GM18873 (cell line): ENCODE data around the gene ISG20.

Experiments
- ATAC-seq: cut with Tn5 transposase; IDR thresholded peaks from one replicate; pipeline ENCODE4 v1.9.1; 2021; ENCODE audit warnings: mild to moderate bottlenecking, moderate library complexity, moderate number of reproducible peaks; ENCODE audit not compliant: unreplicated experiment, low FRiP score

ISG20 gene

DNA sequence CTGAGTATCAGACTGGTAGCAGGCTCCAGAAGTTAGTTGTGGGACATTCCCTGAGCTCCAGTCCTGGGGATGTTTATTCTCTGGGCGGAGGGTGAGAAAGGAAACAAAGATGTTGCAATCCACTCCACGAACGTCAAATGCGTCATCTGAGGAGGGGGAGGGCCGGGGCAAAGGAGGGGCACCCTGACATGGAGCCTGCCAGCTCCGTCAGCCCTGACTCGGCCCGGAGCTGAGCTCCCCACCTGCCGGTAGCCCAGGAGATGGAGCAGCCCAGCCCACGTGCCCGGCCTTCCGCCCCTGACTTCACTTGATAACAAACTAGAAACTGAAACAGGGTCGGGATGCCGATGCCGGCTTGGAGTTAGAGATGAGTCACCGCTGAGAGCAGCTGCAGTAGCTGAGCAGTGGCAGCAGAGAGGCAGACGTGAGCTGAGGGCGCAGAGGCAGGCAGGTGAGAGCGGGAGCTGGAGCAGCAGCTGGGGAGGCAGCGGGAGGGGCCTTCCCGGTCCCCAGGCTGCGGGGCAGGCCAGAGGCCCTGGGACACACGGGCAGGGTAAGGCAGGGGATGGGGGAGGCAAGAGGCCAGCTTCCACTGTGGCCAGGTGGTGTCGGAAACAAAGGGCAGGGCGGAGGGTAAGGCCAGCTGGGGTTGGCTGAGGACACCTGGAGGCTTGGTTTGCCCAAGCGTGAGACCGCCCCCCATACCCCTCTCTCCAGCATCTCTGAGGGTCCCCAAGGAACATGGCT lies at the start of gene ISG20:
ISG20 (plus strand) TSS at position 391 of the 747 bp plus-strand sequence; CDS start at position 742, 351 bp downstream.
- peak; percentile 73 for ATAC-seq

DNA sequence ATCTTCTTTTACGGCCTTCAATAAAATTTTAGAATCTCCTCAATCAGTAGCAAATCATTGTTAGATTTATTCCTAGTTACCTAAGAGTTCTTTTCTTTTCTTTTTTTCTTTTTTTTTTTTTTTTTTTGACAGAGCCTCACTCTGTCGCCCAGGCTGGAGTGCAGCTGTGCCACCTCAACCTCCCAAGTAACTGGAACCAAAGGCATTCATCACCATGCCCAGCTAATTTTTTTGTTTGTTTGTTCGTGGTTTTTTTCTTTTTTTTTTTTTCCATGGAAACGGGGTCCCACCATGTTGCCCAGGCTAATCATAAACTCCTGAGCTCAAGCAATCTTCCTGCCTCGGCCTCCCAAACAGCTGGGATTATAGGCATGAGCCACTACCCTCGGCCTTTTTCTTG lies 48.1 kb upstream of the ISG20 start:
- no peak for ATAC-seq

DNA sequence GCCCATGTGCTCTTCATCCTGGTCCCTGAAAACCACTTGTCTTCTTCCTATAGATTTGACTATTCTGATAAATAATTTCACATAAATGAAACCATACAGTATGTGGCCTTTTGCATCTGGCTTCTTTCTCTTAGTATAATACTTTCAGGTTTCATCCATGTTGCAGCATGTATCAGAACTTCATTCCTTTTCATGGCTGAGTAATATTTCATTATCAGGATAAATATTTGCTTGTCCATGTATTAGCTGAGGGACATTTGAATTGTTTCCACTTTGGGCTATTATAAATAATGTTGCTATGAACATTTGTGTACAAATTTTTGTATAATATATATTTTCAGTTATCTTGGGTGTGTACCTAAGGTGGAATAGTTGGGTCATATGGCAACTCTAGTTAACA lies 47.4 kb upstream of the ISG20 start:
- ATAC-seq = no peak

GRCh38 chr15:88603885-88604284 lies 34.9 kb upstream of the ISG20 start:
- no peak for ATAC-seq

DNA sequence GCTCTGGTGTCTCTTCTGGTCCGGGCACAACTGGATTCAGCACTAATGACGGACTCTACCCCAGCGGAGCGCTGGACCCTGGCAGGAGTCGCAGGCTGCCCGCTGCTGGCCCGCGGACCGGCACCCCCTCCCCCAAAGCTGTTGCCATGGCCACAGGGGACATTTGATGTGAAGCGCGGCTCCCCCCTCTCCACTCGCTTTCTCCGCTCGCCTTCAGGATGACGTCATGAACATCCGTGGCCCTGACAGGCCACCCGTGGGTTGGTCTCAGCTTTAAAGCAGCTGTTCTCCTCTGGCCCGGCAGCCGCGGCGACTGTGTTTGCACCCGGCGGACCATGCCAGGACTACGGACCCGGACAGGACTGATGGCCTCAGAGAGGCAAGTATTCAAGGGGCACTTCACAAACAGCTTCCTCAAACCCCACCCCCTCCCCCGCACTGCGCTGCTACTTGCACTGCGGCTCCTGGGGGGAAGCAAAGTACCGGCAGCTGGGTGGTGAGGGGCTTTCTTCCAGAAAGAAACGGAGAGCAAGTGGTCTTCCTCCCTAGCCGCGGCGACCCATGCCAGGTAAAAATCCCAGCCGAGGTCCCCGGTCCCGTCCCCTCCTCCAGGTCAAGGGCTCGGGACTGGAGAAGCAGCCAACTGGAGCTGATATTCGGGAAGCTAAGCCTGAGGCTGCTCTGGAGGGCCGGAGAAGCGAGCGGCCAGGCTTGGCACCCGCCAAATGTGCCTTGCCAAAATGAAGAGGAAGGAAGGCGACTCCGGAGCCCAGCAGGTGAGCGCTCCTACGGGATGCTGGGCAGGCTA lies 34.2 kb upstream of the ISG20 start:
- ATAC-seq = no peak

- ATAC-seq = no peak
These were observed 33.4 kb upstream of the ISG20 start for GRCh38 chr15:88605189-88606069.

GRCh38 chr15:88606070-88606794 lies 32.6 kb upstream of the ISG20 start:
- no peak for ATAC-seq

GRCh38 chr15:88607951-88608350 lies 30.9 kb upstream of the ISG20 start:
- ATAC-seq = no peak

- no peak for ATAC-seq
These were observed 30.1 kb upstream of the ISG20 start for GRCh38 chr15:88608607-88609181.

GRCh38 chr15:88609344-88610090 lies 29.3 kb upstream of the ISG20 start:
- no peak for ATAC-seq

GRCh38 chr15:88610701-88611231 lies 28.1 kb upstream of the ISG20 start:
- ATAC-seq = no peak

DNA sequence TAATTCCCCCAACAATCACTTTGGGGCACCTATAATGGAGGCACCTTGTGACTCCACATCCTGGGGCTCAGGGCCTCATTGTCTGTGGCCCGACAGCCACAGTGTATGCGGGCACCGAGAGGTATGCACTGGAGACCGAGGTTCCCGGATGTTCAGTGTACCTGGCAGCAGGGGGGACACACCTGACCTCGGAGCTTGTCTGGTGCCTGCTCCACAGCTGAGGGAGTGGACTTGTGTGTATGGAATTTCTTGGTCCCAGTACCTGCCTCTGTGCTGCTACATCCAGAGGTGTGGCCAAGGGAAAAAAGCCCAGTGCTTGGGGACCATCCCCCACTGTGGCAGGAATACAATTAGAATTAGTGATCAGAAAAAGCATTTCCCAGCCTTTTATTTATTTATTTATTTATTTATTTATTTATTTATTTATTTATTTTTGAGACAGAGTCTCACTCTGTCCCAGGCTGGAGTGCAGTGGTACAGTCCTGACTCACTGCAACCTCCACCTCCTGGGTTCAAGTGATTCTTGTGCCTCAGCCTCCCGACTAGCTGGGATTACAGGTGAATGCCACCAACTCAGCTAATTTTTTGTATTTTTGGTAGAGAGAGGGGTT lies 26.5 kb upstream of the ISG20 start:
- ATAC-seq = no peak

DNA sequence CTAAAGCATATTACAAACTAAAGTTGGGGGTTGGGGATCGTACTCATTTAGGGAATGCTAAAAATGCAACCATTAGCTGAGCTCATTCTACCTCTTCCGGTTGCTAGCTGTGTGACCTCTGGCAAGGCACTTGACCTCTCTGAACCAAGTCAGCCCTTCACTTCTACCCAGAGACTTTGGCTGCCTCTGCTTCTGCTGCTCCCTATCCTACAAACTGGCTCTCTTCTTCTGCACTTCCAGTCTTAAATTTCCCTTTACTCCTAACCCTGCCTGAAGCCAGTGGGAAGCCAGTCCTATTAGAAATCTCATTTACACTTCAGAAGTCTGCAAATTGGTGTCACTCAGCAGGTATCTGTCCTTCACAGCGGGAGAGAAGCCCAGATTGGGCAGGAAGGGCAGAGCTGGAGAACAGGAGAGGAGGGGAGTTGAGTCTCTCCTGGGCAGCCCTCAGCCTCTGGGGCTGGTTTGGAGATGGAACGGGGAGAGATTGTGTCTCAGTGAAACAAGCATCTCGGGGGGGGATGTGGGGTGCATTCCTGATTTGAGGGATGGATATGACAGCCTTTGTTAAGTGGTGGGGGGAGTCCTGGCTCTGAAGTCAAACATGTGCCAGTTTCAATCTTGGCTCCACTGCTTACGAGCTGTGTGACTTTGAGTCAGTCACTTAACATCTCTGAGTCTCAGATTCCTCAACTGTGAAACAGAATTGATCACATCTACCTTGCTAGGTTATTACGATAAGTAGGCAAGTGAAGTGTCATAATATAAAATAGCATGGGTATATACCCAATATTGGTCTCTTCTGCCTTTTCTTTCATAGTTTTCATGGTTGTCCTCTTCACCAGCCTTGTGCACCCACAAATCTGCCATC lies 25.5 kb upstream of the ISG20 start:
- ATAC-seq = no peak

DNA sequence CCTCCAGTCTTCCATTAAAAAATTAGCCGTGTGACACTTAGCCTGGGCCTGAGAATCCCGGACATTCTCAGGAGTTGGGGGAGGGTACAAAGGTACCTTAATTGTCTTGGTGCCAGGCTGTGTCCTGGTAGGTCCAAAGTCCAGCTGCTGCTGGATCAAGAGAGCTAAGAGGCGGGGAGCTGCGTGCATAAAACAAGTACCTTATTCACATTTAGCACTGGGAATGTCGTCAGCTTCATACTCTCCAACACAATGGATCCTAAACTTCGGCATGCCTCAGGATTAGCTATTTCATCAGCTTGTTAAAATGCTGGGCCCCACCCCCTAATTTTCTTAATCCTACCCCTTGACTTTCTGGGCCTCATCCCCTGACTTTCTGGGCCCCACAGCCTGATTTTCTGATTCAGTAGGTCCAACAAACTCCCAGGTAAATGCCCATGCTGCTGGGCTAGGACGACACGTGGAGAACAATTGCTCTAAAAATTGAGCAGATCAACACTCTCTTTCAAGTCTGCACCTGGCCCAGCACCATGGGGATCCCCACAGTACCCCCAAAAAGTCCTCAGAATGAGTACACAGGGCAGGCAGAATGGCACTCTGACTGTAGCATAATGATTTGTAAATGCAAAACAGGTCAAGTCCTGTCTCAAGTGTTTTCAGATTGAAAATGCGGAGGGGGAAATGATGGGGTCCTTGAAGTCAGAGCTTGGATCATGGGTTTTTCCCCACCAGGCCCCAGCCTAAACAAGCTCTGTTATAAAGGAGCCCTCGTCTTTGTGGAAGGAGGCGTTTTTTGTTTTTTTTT lies 23.3 kb upstream of the ISG20 start:
- peak; percentile 69 for ATAC-seq

DNA sequence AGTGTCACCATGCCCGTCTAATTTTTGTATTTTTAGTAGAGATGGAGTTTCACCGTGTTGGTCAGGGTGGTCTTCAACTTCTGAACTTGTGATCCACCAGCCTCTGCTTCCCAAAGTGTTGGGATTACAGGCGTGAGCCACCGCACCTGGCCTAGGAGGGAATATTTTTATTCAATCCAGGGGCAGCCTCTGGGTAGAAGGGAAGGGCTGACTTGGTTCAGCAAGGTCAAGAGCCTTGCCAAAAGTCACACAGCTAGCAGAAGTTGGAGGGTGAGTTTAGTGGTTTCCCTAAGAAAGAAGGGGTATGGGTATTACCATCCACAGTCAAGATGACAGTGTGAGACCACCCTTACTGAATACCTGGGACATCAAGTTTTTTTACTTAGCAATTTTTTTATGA lies 22.6 kb upstream of the ISG20 start:
- no peak for ATAC-seq

- no peak for ATAC-seq
These were observed 21.6 kb upstream of the ISG20 start for GRCh38 chr15:88617031-88617722.
